Measurements from ENCODE around the gene D2HGDH. TPM values are rescaled to one million over a fixed set of nuclear protein-coding genes. Genes with fewer than 3 reads are reported as not detected.
A peak's percentile ranks its signal among the peaks of the same experiment; 100 is the strongest.

D2HGDH gene
- total and polyA plus RNA-seq, 2 of the 8 experiments (the other 6 are each of a cell fraction or from before 2014, with no cell fraction given) = 3.4 to 8.1 TPM

DNA sequence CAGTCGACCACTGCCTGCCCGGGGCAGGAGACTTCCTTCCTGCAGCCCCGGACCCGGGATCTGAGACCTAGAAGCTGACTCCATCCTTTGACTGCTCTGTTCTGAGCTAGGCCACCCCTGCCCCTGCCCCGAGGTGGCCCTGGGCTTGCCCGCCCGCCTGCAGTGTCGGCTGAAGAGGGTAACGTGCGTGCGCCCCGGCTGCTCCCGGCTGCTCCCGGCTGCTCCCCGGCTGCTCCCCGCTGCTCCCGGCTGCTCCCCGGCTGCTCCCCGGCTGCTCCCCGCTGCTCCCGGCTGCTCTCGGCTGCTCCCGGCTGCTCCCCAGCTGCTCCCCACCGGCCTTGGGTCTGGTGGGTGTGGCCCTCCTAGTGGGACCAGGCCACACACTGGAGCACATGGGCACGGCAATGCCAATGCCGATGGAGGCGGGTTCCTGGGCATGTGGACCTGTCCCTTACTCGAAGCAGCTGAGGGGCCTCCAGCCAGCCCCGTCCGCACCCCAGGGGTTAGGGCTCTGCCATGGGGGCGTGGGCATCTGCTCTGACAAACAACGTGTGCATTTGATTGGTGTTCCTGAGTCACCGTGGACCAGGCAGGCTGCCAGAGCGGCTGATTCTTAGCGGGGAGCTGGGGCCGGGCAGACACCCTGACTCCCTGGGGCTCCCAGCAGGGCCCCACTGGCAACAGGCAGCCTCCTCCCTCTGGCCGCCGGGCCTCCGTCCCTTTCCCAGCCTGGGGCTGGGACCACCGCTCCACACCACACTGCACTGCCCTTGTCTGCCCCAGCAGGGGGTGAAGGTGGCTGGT, 40.2 kb downstream of the D2HGDH start:
- Histone ChIP-seq H3K23me2 (ENCODE audit: low read depth, low read length) (no peaks in the 10 kb centered on the region), H3K36me3 (ENCODE audit: control insufficient read depth in 2 of 4, insufficient read depth in 4 of 4, low read length in 3 of 4) (no peaks in the 10 kb centered on the region), H2BK12ac (ENCODE audit: low read depth, low read length) (no peak overlapping the region), H2AK5ac (ENCODE audit: low read depth, low read length) (no peak overlapping the region), H3K27me3 (replicated peaks in 1 of 4; ENCODE audit: control insufficient read depth in 3 of 4, extremely low read depth in 1 of 4, insufficient read depth in 3 of 4, low read length in 3 of 4) (no peaks in the 10 kb centered on the region), H4K20me1 (replicated peaks in 1 of 2; ENCODE audit: control insufficient read depth in 1 of 2, insufficient read depth in 2 of 2, low read length in 2 of 2) (peaks cover 0 to 2% of the 10 kb centered on the region in 2 experiments), H2BK5ac (ENCODE audit: low read depth, low read length) (no peak overlapping the region), H3K4ac (replicated peaks; ENCODE audit: insufficient read length, low read depth, low read length) (no peak overlapping the region), H2BK20ac (ENCODE audit: low read length) (no peak overlapping the region), H3K9ac (replicated peaks in 1 of 4; ENCODE audit: extremely low read depth in 1 of 4, low read depth in 3 of 4, low read length in 3 of 4) (no peak overlapping the region), H3K9me3 (ENCODE audit: insufficient read depth in 2 of 2, low read depth in 1 of 2, low read length in 1 of 2) (peaks cover 0 to 4% of the 10 kb centered on the region in 2 experiments; a peak in 1 of 4 replicates), H3K4me1 (replicated peaks in 1 of 4; ENCODE audit: control insufficient read depth in 3 of 4, insufficient read depth in 4 of 4, low read length in 3 of 4) (peaks cover 0 to 26% (median 14%) of the 10 kb centered on the region in 4 experiments; a peak in 6 of 7 replicates), H3K56ac (replicated peaks; ENCODE audit: insufficient read length, low read depth, low read length) (no peak overlapping the region), H2AFZ (ENCODE audit: low read length) (no peak overlapping the region), H3K79me1 (ENCODE audit: low read depth, low read length) (no peaks in the 10 kb centered on the region), H3K18ac (ENCODE audit: extremely low read depth, low read length) (no peak overlapping the region; the same call in 1 of the 2 replicates), H3K4me3 (ENCODE audit: extremely low read depth in 1 of 4, insufficient read depth in 2 of 4, low read depth in 3 of 4, low read length in 4 of 4) (no peak overlapping the region), H3K27ac (ENCODE audit: low read depth, low read length) (no peak overlapping the region), H4K91ac (replicated peaks; ENCODE audit: insufficient read length, low read length) (no peak overlapping the region), H4K8ac (ENCODE audit: extremely low read depth, insufficient read depth, low read length) (no peak overlapping the region), H3K14ac (ENCODE audit: insufficient read length) (no peak overlapping the region), H3K23ac (ENCODE audit: insufficient read length) (no peak overlapping the region), H3K79me2 (ENCODE audit: control insufficient read depth in 1 of 2, insufficient read depth in 2 of 2, low read length in 2 of 2) (no peaks in the 10 kb centered on the region), H2BK15ac (ENCODE audit: low read length) (no peak overlapping the region), H3K4me2 (ENCODE audit: insufficient read depth in 1 of 2, low read depth in 2 of 2, low read length in 2 of 2) (no peak overlapping the region), H4K5ac (ENCODE audit: insufficient read length, low read depth, low read length) (no peak overlapping the region), H2BK120ac (replicated peaks; ENCODE audit: low read depth, low read length) (no peak overlapping the region)
- CTCF ChIA-PET (ENCODE audit: partially characterized antibody) = interaction anchor here (0.6 to 2.1 kb wide), 2 partner anchors 104 to 232 kb away, joined by 3 to 8 read pairs; no protein-coding TSS in a partner anchor
- peak in 1 of 2 experiments; percentile 45 for DNase-seq (ENCODE audit: low read depth in 1 of 2, low spot score in 2 of 2)
- WGBS, 2 experiments (ENCODE audit: extremely low coverage in 1 of 2, insufficient coverage in 1 of 2, insufficient read length in 1 of 2, insufficient replicate concordance in 2 of 2, low coverage in 1 of 2, low lambda C conversion rate in 2 of 2, missing lambda C conversion rate in 1 of 2) = 89% methylated on average over 39 of the region's 40 CpGs; no CpG with 5 or more reads in 1 of the 2 experiments
- POLR2A ChIA-PET (ENCODE audit: partially characterized antibody) = interaction anchor here (1.5 kb wide), 1 partner anchor 8 kb away, joined by 4 read pairs; no protein-coding TSS in a partner anchor
- FAIRE-seq = no peak
- no peak for TF ChIP-seq BRCA1 (IDR thresholded peaks at IDR 0.05; ENCODE audit: low read depth, low read length)
- TF ChIP-seq CEBPB (IDR thresholded peaks at IDR 0.05; ENCODE audit: low read depth, low read length) = no peak
- no peak for TF ChIP-seq RAD21 (IDR thresholded peaks at IDR 0.05 in 1 of 2, conservative IDR thresholded peaks at IDR 0.05 in 1 of 2; ENCODE audit: low read depth in 2 of 2, low read length in 2 of 2)
- TF ChIP-seq, protein P1, sequence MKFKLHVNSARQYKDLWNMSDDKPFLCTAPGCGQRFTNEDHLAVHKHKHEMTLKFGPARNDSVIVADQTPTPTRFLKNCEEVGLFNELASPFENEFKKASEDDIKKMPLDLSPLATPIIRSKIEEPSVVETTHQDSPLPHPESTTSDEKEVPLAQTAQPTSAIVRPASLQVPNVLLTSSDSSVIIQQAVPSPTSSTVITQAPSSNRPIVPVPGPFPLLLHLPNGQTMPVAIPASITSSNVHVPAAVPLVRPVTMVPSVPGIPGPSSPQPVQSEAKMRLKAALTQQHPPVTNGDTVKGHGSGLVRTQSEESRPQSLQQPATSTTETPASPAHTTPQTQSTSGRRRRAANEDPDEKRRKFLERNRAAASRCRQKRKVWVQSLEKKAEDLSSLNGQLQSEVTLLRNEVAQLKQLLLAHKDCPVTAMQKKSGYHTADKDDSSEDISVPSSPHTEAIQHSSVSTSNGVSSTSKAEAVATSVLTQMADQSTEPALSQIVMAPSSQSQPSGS (IDR thresholded peaks at IDR 0.05; ENCODE audit: low read length) = no peak
- no peak for TF ChIP-seq PHF8 (conservative IDR thresholded peaks at IDR 0.05; ENCODE audit: low read depth, low read length)
- TF ChIP-seq HDAC6 (IDR thresholded peaks at IDR 0.05; ENCODE audit: low read depth, low read length) = no peak
- TF ChIP-seq TBP (IDR thresholded peaks at IDR 0.05; ENCODE audit: low read depth, low read length) = no peak
- no peak for TF ChIP-seq CTBP2 (IDR thresholded peaks at IDR 0.05; ENCODE audit: borderline replicate concordance, insufficient read depth, insufficient read length, low read length)
- TF ChIP-seq CHD1 (IDR thresholded peaks at IDR 0.05; ENCODE audit: low read depth, low read length) = no peak
- no peak for TF ChIP-seq GTF2F1 (IDR thresholded peaks at IDR 0.05; ENCODE audit: borderline replicate concordance, low read depth, low read length)
